Raji (cell line): ENCODE results near the gene PTPRG.

Experiments used
- POLR2A ChIP-seq: IDR thresholded peaks from 2 replicates; pipeline ENCODE4 v1.6.1; 2011; ENCODE audit warnings: low read depth, low read length, control low read depth; ENCODE audit not compliant: insufficient read depth

PTPRG gene

GRCh38 chr3:61808999-61809398 lies 247.6 kb downstream of the PTPRG start:
- no peak for TF ChIP-seq POLR2A

- TF ChIP-seq POLR2A: no peak
Observed at GRCh38 chr3:61809879-61810278, 248.5 kb downstream of the PTPRG start.

- TF ChIP-seq POLR2A: no peak
Observed at GRCh38 chr3:61810953-61811497, 249.7 kb downstream of the PTPRG start.

GRCh38 chr3:61811652-61812051 lies 250.3 kb downstream of the PTPRG start:
- no peak for TF ChIP-seq POLR2A

- TF ChIP-seq POLR2A: no peak
Observed at GRCh38 chr3:61812085-61812484, 250.7 kb downstream of the PTPRG start.

GRCh38 chr3:61812517-61812916 lies 251.1 kb downstream of the PTPRG start:
- TF ChIP-seq POLR2A: no peak

- no peak for TF ChIP-seq POLR2A
Observed at GRCh38 chr3:61813636-61814035, 252.3 kb downstream of the PTPRG start.

GRCh38 chr3:61814674-61815073 lies 253.3 kb downstream of the PTPRG start:
- TF ChIP-seq POLR2A: no peak

GRCh38 chr3:61819861-61820260 lies 258.5 kb downstream of the PTPRG start:
- TF ChIP-seq POLR2A: no peak

- TF ChIP-seq POLR2A: no peak
Observed at GRCh38 chr3:61820306-61820992, 259.1 kb downstream of the PTPRG start.

- TF ChIP-seq POLR2A: no peak
Observed at GRCh38 chr3:61821823-61822251, 260.5 kb downstream of the PTPRG start.

GRCh38 chr3:61822588-61822987 lies 261.2 kb downstream of the PTPRG start:
- TF ChIP-seq POLR2A: no peak

- TF ChIP-seq POLR2A: no peak
Observed at GRCh38 chr3:61824553-61825135, 263.3 kb downstream of the PTPRG start.

- TF ChIP-seq POLR2A: no peak
Observed at GRCh38 chr3:61826161-61826560, 264.8 kb downstream of the PTPRG start.

- TF ChIP-seq POLR2A: no peak
Observed at GRCh38 chr3:61828184-61828874, 267.0 kb downstream of the PTPRG start.
